ENCODE results near the gene NEURL2.

- TF ChIP-seq CTCF (IDR thresholded peaks at IDR 0.05 in 2 of 3, conservative IDR thresholded peaks at IDR 0.05 in 1 of 3; ENCODE audit: control insufficient read depth in 2 of 3, extremely low read depth in 1 of 3, insufficient read depth in 1 of 3, low read depth in 3 of 3, low read length in 3 of 3) = no peak
- no peak for TF ChIP-seq CREM (IDR thresholded peaks at IDR 0.05; ENCODE audit: low read depth)
- no peak for TF ChIP-seq DPF2 (IDR thresholded peaks at IDR 0.05)
- no peak for TF ChIP-seq RAD21 (IDR thresholded peaks at IDR 0.05; ENCODE audit: insufficient read depth, low read depth, low read length)
- no peak for TF ChIP-seq CEBPB (IDR thresholded peaks at IDR 0.05; ENCODE audit: borderline replicate concordance in 1 of 2, low read depth in 2 of 2, low read length in 2 of 2)
- TF ChIP-seq JUND (IDR thresholded peaks at IDR 0.05; ENCODE audit: low read depth, low read length) = no peak
- no peak for TF ChIP-seq IRF3 (IDR thresholded peaks at IDR 0.05)
- TF ChIP-seq POLR2AphosphoS5 (IDR thresholded peaks at IDR 0.05; ENCODE audit: low read length) = no peak
- TF ChIP-seq KDM1A (IDR thresholded peaks at IDR 0.05; ENCODE audit: borderline replicate concordance) = no peak
- no peak for TF ChIP-seq ZBTB11 (CRISPR knock-in tag; IDR thresholded peaks at IDR 0.05)
These were observed 49.0 kb upstream of the NEURL2 start for GRCh38 chr20:45940053-45940452.
